H1 (cell line): ENCODE data around the gene IFNE. TPM values are rescaled to one million over a fixed set of nuclear protein-coding genes. Genes with fewer than 3 reads are reported as not detected.

Source experiments
- CTCF ChIA-PET: fragments of 300-600 bp; sonication (Branson Sonifier 250); formaldehyde crosslinking; loops from one replicate; lab custom pipeline; 2021; ENCODE audit not compliant: partially characterized antibody; lab: Charles Lee
- POLR2A ChIA-PET: fragments of 300-600 bp; sonication (Branson Sonifier 250); formaldehyde crosslinking; loops from one replicate; lab custom pipeline; 2021; ENCODE audit warnings: inconsistent platforms; ENCODE audit not compliant: partially characterized antibody; lab: Charles Lee
- DNase-seq, 2 experiments: peaks; one replicate each; pipeline versions ENCODE4 v3.0.0 to v3.0.0-alpha.2; 2010 to 2022; ENCODE audit warnings: low spot score in 2 of 2, low read depth in 1 of 2, mixed read lengths in 1 of 2
- FAIRE-seq: peaks from 2 replicates; lab custom pipeline; 2011; peaks lifted over from hg19 to GRCh38; lab: Jason Lieb, UNC
- H2AFZ ChIP-seq: 2 replicates; pipeline ENCODE4 v1.8.1; 2012; ENCODE audit warnings: low read length, inconsistent platforms
- H2AK5ac ChIP-seq: 2 replicates; pipeline ENCODE4 v1.6.1; 2013; ENCODE audit warnings: low read depth, low read length
- H2BK120ac ChIP-seq: replicated peaks from 2 replicates; pipeline ENCODE3; 2013; ENCODE audit warnings: low read depth, low read length, inconsistent platforms
- H2BK12ac ChIP-seq: 2 replicates; pipeline ENCODE4 v1.6.1; 2013; ENCODE audit warnings: low read depth, low read length
- H2BK15ac ChIP-seq: 2 replicates; pipeline ENCODE4 v1.6.1; 2013; ENCODE audit warnings: low read length
- H2BK20ac ChIP-seq: 2 replicates; pipeline ENCODE4 v1.6.1; 2013; ENCODE audit warnings: low read length
- H2BK5ac ChIP-seq: 2 replicates; pipeline ENCODE4 v1.6.1; 2013; ENCODE audit warnings: low read depth, low read length
- H3K14ac ChIP-seq: 2 replicates; pipeline ENCODE4 v1.6.1; 2013; ENCODE audit warnings: inconsistent platforms; ENCODE audit not compliant: insufficient read length
- H3K18ac ChIP-seq: 2 replicates; pipeline ENCODE4 v1.6.1; 2013; ENCODE audit warnings: low read length; ENCODE audit errors: extremely low read depth
- H3K23ac ChIP-seq: 2 replicates; pipeline ENCODE4 v1.6.1; 2013; ENCODE audit warnings: inconsistent platforms; ENCODE audit not compliant: insufficient read length
- H3K23me2 ChIP-seq: 2 replicates; pipeline ENCODE4 v1.6.1; 2013; ENCODE audit warnings: low read depth, low read length
- H3K27ac ChIP-seq: 2 replicates; pipeline ENCODE4 v1.6.1; 2011; ENCODE audit warnings: low read depth, low read length, inconsistent platforms
- H3K27me3 ChIP-seq, 4 experiments: replicated peaks in 1 of 4; 1 replicate in 1 of 4; 2 replicates in 3 of 4; pipeline versions ENCODE4 v1.6.1 to v1.8.1; 2011 to 2013; ENCODE audit warnings: low read length in 3 of 4, mild to moderate bottlenecking in 3 of 4, inconsistent platforms in 2 of 4, mixed read lengths in 2 of 4, moderate library complexity in 1 of 4; ENCODE audit not compliant: control insufficient read depth in 3 of 4, insufficient read depth in 3 of 4; ENCODE audit errors: extremely low read depth in 1 of 4
- H3K36me3 ChIP-seq, 4 experiments: 2 replicates each; pipeline versions ENCODE4 v1.6.1 to v1.8.1; 2011 to 2013; ENCODE audit warnings: mild to moderate bottlenecking in 4 of 4, low read length in 3 of 4, moderate library complexity in 2 of 4, control low read depth in 1 of 4, inconsistent platforms in 1 of 4; ENCODE audit not compliant: insufficient read depth in 4 of 4, control insufficient read depth in 2 of 4
- H3K4ac ChIP-seq: replicated peaks from 2 replicates; pipeline ENCODE3; 2013; ENCODE audit warnings: low read length, low read depth, mixed read lengths, inconsistent platforms; ENCODE audit not compliant: insufficient read length
- H3K4me1 ChIP-seq, 4 experiments: replicated peaks in 1 of 4; 1 replicate in 1 of 4; 2 replicates in 3 of 4; pipeline versions ENCODE4 v1.6.1 to v1.8.1; 2011 to 2013; ENCODE audit warnings: low read length in 3 of 4, inconsistent platforms in 2 of 4, mixed read lengths in 1 of 4; ENCODE audit not compliant: insufficient read depth in 4 of 4, control insufficient read depth in 3 of 4
- H3K4me2 ChIP-seq, 2 experiments: 2 replicates each; pipeline versions ENCODE4 v1.6.1 to v1.8.1; 2011 to 2013; ENCODE audit warnings: low read depth in 2 of 2, low read length in 2 of 2, control low read depth in 1 of 2, inconsistent platforms in 1 of 2, mild to moderate bottlenecking in 1 of 2; ENCODE audit not compliant: insufficient read depth in 1 of 2
- H3K4me3 ChIP-seq, 4 experiments: fragments of 200-600, 300-600 bp in 1 of 4; sonication (generic), shearing (Covaris generic), sonication (Bioruptor Twin) in 1 of 4; 2 replicates each; pipeline versions ENCODE4 v1.5.1 to v1.8.1; 2011 to 2016; ENCODE audit warnings: low read length in 4 of 4, low read depth in 3 of 4, control low read depth in 2 of 4, inconsistent platforms in 2 of 4, mild to moderate bottlenecking in 2 of 4, mixed read lengths in 1 of 4, moderate library complexity in 1 of 4; ENCODE audit not compliant: insufficient read depth in 2 of 4; ENCODE audit errors: extremely low read depth in 1 of 4
- H3K56ac ChIP-seq: replicated peaks from 2 replicates; pipeline ENCODE3; 2013; ENCODE audit warnings: low read depth, mild to moderate bottlenecking, mixed read lengths, low read length, inconsistent platforms; ENCODE audit not compliant: insufficient read length
- H3K79me1 ChIP-seq: 2 replicates; pipeline ENCODE4 v1.6.1; 2013; ENCODE audit warnings: low read depth, low read length, control low read depth
- H3K79me2 ChIP-seq, 2 experiments: 2 replicates each; pipeline versions ENCODE4 v1.6.1 to v1.8.1; 2012 to 2013; ENCODE audit warnings: low read length in 2 of 2, mild to moderate bottlenecking in 2 of 2, inconsistent platforms in 1 of 2; ENCODE audit not compliant: insufficient read depth in 2 of 2, control insufficient read depth in 1 of 2
- H3K9ac ChIP-seq, 4 experiments: replicated peaks in 1 of 4; 1 replicate in 1 of 4; 2 replicates in 3 of 4; pipeline versions ENCODE4 v1.6.1 to v1.8.1; 2011 to 2013; ENCODE audit warnings: low read depth in 3 of 4, low read length in 3 of 4, control low read depth in 2 of 4, mild to moderate bottlenecking in 2 of 4, moderate library complexity in 2 of 4, inconsistent platforms in 1 of 4; ENCODE audit errors: extremely low read depth in 1 of 4
- H3K9me3 ChIP-seq, 2 experiments: 2 replicates each; pipeline versions ENCODE4 v1.6.1 to v1.8.1; 2012 to 2013; ENCODE audit warnings: mild to moderate bottlenecking in 2 of 2, moderate library complexity in 2 of 2, control low read depth in 1 of 2, inconsistent platforms in 1 of 2, low read depth in 1 of 2, low read length in 1 of 2, mixed read lengths in 1 of 2; ENCODE audit not compliant: insufficient read depth in 2 of 2
- H4K20me1 ChIP-seq, 2 experiments: replicated peaks in 1 of 2; 2 replicates each; pipeline versions ENCODE3 to v1.8.1; 2011 to 2013; ENCODE audit warnings: inconsistent platforms in 2 of 2, low read length in 2 of 2, mild to moderate bottlenecking in 1 of 2; ENCODE audit not compliant: insufficient read depth in 2 of 2, control insufficient read depth in 1 of 2
- H4K5ac ChIP-seq: 2 replicates; pipeline ENCODE4 v1.6.1; 2013; ENCODE audit warnings: low read length, low read depth, mixed read lengths, inconsistent platforms; ENCODE audit not compliant: insufficient read length
- H4K8ac ChIP-seq: 2 replicates; pipeline ENCODE4 v1.8.0; 2013; ENCODE audit warnings: mild to moderate bottlenecking, moderate library complexity, low read length, inconsistent platforms; ENCODE audit not compliant: insufficient read depth; ENCODE audit errors: extremely low read depth
- H4K91ac ChIP-seq: replicated peaks from 2 replicates; pipeline ENCODE3; 2013; ENCODE audit warnings: low read length, mixed read lengths, inconsistent platforms; ENCODE audit not compliant: insufficient read length
- BRCA1 ChIP-seq: IDR thresholded peaks from 2 replicates; pipeline ENCODE4 v1.6.1; 2012; ENCODE audit warnings: low read depth, low read length, improper control_type of control experiment
- NANOG ChIP-seq: IDR thresholded peaks from 2 replicates; pipeline ENCODE4 v1.6.1; 2011; ENCODE audit warnings: low read length, low read depth, mild to moderate bottlenecking, inconsistent platforms; ENCODE audit not compliant: insufficient read depth, poor library complexity, severe bottlenecking
- RNF2 ChIP-seq: fragments of 200-900, 300-1000 bp; sonication (generic); IDR thresholded peaks from 2 replicates; pipeline ENCODE4 v1.7.1; 2016; ENCODE audit warnings: borderline replicate concordance, low read depth, mild to moderate bottlenecking, antibody characterized with exemption, low read length; ENCODE audit not compliant: poor library complexity, severe bottlenecking; ENCODE audit errors: missing control alignments
- SP2 ChIP-seq: IDR thresholded peaks from 2 replicates; pipeline ENCODE4 v1.6.1; 2012; ENCODE audit warnings: mild to moderate bottlenecking, low read length, inconsistent platforms
- SRF ChIP-seq: IDR thresholded peaks from 2 replicates; pipeline ENCODE4 v1.6.1; 2011; ENCODE audit warnings: mild to moderate bottlenecking, low read depth, low read length, moderate library complexity
- TAF1 ChIP-seq: IDR thresholded peaks from 2 replicates; pipeline ENCODE4 v1.6.1; 2011; ENCODE audit warnings: mild to moderate bottlenecking, low read depth, low read length
- TBP ChIP-seq: IDR thresholded peaks from 2 replicates; pipeline ENCODE4 v1.6.1; 2011; ENCODE audit warnings: low read depth, low read length, improper control_type of control experiment
- TEAD4 ChIP-seq: IDR thresholded peaks from 2 replicates; pipeline ENCODE4 v1.6.1; 2012; ENCODE audit warnings: low read depth, low read length, inconsistent platforms, mixed read lengths
- WGBS, 2 experiments: shearing (Covaris generic) in 1 of 2; methylation state at CpG; one replicate each; pipeline versions ENCODE4 v1.1.6 to v1.1.7; 2013 to 2015; ENCODE audit warnings: low lambda C conversion rate in 2 of 2, mixed read lengths in 2 of 2, inconsistent platforms in 1 of 2, low coverage in 1 of 2, missing lambda C conversion rate in 1 of 2; ENCODE audit not compliant: insufficient replicate concordance in 2 of 2, insufficient coverage in 1 of 2, insufficient read length in 1 of 2; ENCODE audit errors: extremely low coverage in 1 of 2, missing lambda C conversion rate in 1 of 2; 5-methylcytosine and 5-hydroxymethylcytosine counted together
- polyA plus RNA-seq, 7 experiments: library from polyadenylated mRNA; depleted of rRNA in 3 of 7; stranded (reverse) in 5 of 7; unstranded in 2 of 7; fragments of >200 nt in 5 of 7; fragments of 200-250 nt in 2 of 7; gene quantifications; 1 replicate in 5 of 7; 2 replicates in 1 of 7; 4 replicates in 1 of 7; pipeline versions ENCODE4 v1.2.1 to v1.2.3, GENCODE V29; 2011 to 2013; ENCODE audit warnings: missing spikeins in 2 of 7, mixed read lengths in 2 of 7
- total RNA-seq: library from RNA; stranded (reverse); fragmentation: NEBNext Ultra II Directional; extraction: Animal tissue kit (Norgen Biotek cat#: 25700); gene quantifications from 2 replicates; pipeline ENCODE4 v1.2.1, GENCODE V29; 2021

IFNE gene
- total and polyA plus RNA-seq, 2 of the 8 experiments (the other 6 are each of a cell fraction or from before 2014, with no cell fraction given): 0.08 TPM; not detected in 1

GRCh38 chr9:21481470-21482056 lies 550 bp downstream of the IFNE start:
- FAIRE-seq (no peak), DNase-seq (no peak)
- Histone ChIP-seq H2BK12ac (no peak overlapping the region), H3K9me3 (no peaks in the 10 kb centered on the region), H3K4me3 (no peak overlapping the region), H4K5ac (no peak overlapping the region), H3K23me2 (no peaks in the 10 kb centered on the region), H2BK20ac (no peak overlapping the region), H3K23ac (no peak overlapping the region), H3K56ac (no peak overlapping the region), H4K8ac (no peak overlapping the region), H3K36me3 (no peaks in the 10 kb centered on the region), H3K79me1 (no peaks in the 10 kb centered on the region), H3K14ac (no peak overlapping the region), H2AFZ (no peak overlapping the region), H2AK5ac (no peak overlapping the region), H2BK15ac (no peak overlapping the region), H3K4ac (no peak overlapping the region), H3K27ac (no peak overlapping the region), H4K91ac (no peak overlapping the region), H3K4me1 (no peaks in the 10 kb centered on the region), H4K20me1 (no peaks in the 10 kb centered on the region), H3K18ac (no peak overlapping the region), H3K9ac (no peak overlapping the region), H2BK120ac (no peak overlapping the region), H2BK5ac (no peak overlapping the region), H3K27me3 (no peaks in the 10 kb centered on the region), H3K79me2 (no peaks in the 10 kb centered on the region), H3K4me2 (no peak overlapping the region)
- POLR2A ChIA-PET: no interaction called here
- CTCF ChIA-PET: interaction anchor here (1.2 kb wide), 2 partner anchors 8 to 49 kb away, joined by 3 read pairs; no protein-coding TSS in a partner anchor
- WGBS, 2 experiments: 77% methylated on average over 1 of the region's 1 CpG; no CpG with 5 or more reads in 1 of the 2 experiments
- TF ChIP-seq NANOG (no peak), TAF1 (no peak), TBP (no peak), SRF (no peak), BRCA1 (no peak), SP2 (no peak), TEAD4 (no peak), RNF2 (no peak)
